GM10847 (cell line): ENCODE data around the gene INPP5D.

Experiments used
- POLR2A ChIP-seq: IDR thresholded peaks from 2 replicates; pipeline ENCODE4 v1.6.1; 2011; ENCODE audit not compliant: insufficient read length; ENCODE audit errors: extremely low read depth

Gene INPP5D

GRCh38 chr2:233076749-233077148 lies 16.6 kb downstream of the INPP5D start:
- TF ChIP-seq POLR2A, result no peak

GRCh38 chr2:233079473-233079877 lies 19.3 kb downstream of the INPP5D start:
- TF ChIP-seq POLR2A, result no peak

- TF ChIP-seq POLR2A, result no peak
Measured at GRCh38 chr2:233079953-233080835, 20.1 kb downstream of the INPP5D start.

GRCh38 chr2:233080836-233081229 lies 20.7 kb downstream of the INPP5D start:
- TF ChIP-seq POLR2A, result peak; percentile 23

GRCh38 chr2:233081232-233081730 lies 21.1 kb downstream of the INPP5D start:
- TF ChIP-seq POLR2A, result no peak

GRCh38 chr2:233081731-233082221 lies 21.6 kb downstream of the INPP5D start:
- no peak for TF ChIP-seq POLR2A

- TF ChIP-seq POLR2A, result no peak
Measured at GRCh38 chr2:233082222-233082930, 22.2 kb downstream of the INPP5D start.

GRCh38 chr2:233082931-233083755 lies 23.0 kb downstream of the INPP5D start:
- no peak for TF ChIP-seq POLR2A

- no peak for TF ChIP-seq POLR2A
Measured at GRCh38 chr2:233083782-233084181, 23.6 kb downstream of the INPP5D start.

- no peak for TF ChIP-seq POLR2A
Measured at GRCh38 chr2:233084488-233084887, 24.3 kb downstream of the INPP5D start.

- no peak for TF ChIP-seq POLR2A
Measured at GRCh38 chr2:233085037-233085838, 25.1 kb downstream of the INPP5D start.

- no peak for TF ChIP-seq POLR2A
Measured at GRCh38 chr2:233085839-233086150, 25.7 kb downstream of the INPP5D start.

GRCh38 chr2:233087713-233088112 lies 27.6 kb downstream of the INPP5D start:
- TF ChIP-seq POLR2A, result no peak

- no peak for TF ChIP-seq POLR2A
Measured at GRCh38 chr2:233088972-233089345, 28.8 kb downstream of the INPP5D start.
